Tibial nerve (tissue), 4 donors: ENCODE results near the gene PACSIN1. TPM values are rescaled to one million over a fixed set of nuclear protein-coding genes. Genes with fewer than 3 reads are reported as not detected.
"Not testable (repeated sequence)": the region's sequence is repeated elsewhere in the genome, so short reads cannot be mapped to it uniquely, and the experiment has no call there.

Source experiments
- DNase-seq, 2 donors: peaks; one replicate each; pipeline ENCODE4 v3.0.0-alpha.2; 2019; ENCODE audit warnings: low spot score in 2 of 2
- H3K27ac ChIP-seq, 4 donors: fragments of 200-600 bp; sonication (generic) in 3 of 4; one replicate each; pipeline ENCODE4 v1.5.1; 2017 to 2019; ENCODE audit warnings: mild to moderate bottlenecking in 1 of 4
- H3K27me3 ChIP-seq, 2 donors: fragments of 200-600 bp; sonication (generic) in 1 of 2; one replicate each; pipeline versions ENCODE4 v1.5.1 to v1.6.0; 2017 to 2019
- H3K36me3 ChIP-seq, 3 donors: fragments of 200-600 bp; sonication (generic); one replicate each; pipeline ENCODE4 v1.5.1; 2018 to 2019
- H3K4me1 ChIP-seq, 4 donors: fragments of 200-600 bp; sonication (generic) in 3 of 4; one replicate each; pipeline ENCODE4 v1.5.1; 2017 to 2019
- H3K4me3 ChIP-seq, 4 donors: fragments of 200-600 bp; sonication (generic) in 3 of 4; one replicate each; pipeline ENCODE4 v1.5.1; 2017 to 2019; ENCODE audit warnings: mild to moderate bottlenecking in 1 of 4, moderate library complexity in 1 of 4
- H3K9me3 ChIP-seq, 4 donors: fragments of 200-600 bp; sonication (generic) in 3 of 4; one replicate each; pipeline ENCODE4 v1.5.1; 2017 to 2019
- CTCF ChIP-seq, 5 experiments: fragments of 200-600 bp in 3 of 5; fragments of 450-650 bp in 2 of 5; sonication (generic) in 3 of 5; IDR thresholded peaks; one replicate each; pipeline ENCODE4 v1.5.1; 2016 to 2019; ENCODE audit warnings: antibody characterized with exemption in 5 of 5, mild to moderate bottlenecking in 3 of 5, moderate library complexity in 2 of 5
- EP300 ChIP-seq, 2 donors: sonication (generic); formaldehyde crosslinking; IDR thresholded peaks; one replicate each; pipeline ENCODE4 v1.6.1; 2017; ENCODE audit warnings: antibody characterized with exemption in 2 of 2, mild to moderate bottlenecking in 1 of 2
- POLR2A ChIP-seq, 2 donors: fragments of 450-650 bp; IDR thresholded peaks; one replicate each; pipeline ENCODE4 v1.6.1; 2017; ENCODE audit warnings: antibody characterized with exemption in 2 of 2, mild to moderate bottlenecking in 2 of 2, moderate library complexity in 2 of 2
- WGBS, 2 donors: methylation state at CpG; one replicate each; pipeline ENCODE4 v1.1.5; 2018; 5-methylcytosine and 5-hydroxymethylcytosine counted together
- total RNA-seq, 4 donors: library from RNA; depleted of rRNA; stranded (reverse); fragments of >200 nt; gene quantifications; one replicate each; pipeline ENCODE4 v1.1.0, GENCODE V29; 2016

Gene PACSIN1
- total RNA-seq, 4 donors from 2014 or later = 0.30 to 2.6 (median 0.42) TPM; not detected in 1

- no peak for TF ChIP-seq CTCF (IDR thresholded peaks at IDR 0.05)
- TF ChIP-seq POLR2A (IDR thresholded peaks at IDR 0.05) = no peak
- DNase-seq = no peak
- Histone ChIP-seq H3K27ac (no peak overlapping the region), H3K4me3 (no peak overlapping the region), H3K4me1 (no peaks in the 10 kb centered on the region), H3K36me3 (no peaks in the 10 kb centered on the region), H3K9me3 (peaks cover 0 to 16% (median 0%) of the 10 kb centered on the region in 4 donors), H3K27me3 (no peaks in the 10 kb centered on the region)
- 56 to 68% methylated on average over 2 to 5 of the region's 5 CpGs for WGBS, 2 donors
These were observed 10.6 kb downstream of the PACSIN1 start for GRCh38 chr6:34476447-34476846.

- H3K27me3 ChIP-seq = no peaks in the 10 kb centered on the region
- no peak overlapping the region for H3K4me3 ChIP-seq
- TF ChIP-seq EP300 (IDR thresholded peaks at IDR 0.05) (no peak), CTCF (IDR thresholded peaks at IDR 0.05) (no peak), POLR2A (IDR thresholded peaks at IDR 0.05) (no peak)
- H3K4me1 ChIP-seq = no peaks in the 10 kb centered on the region
- H3K9me3 ChIP-seq = peaks cover 0 to 16% (median 0%) of the 10 kb centered on the region in 4 donors
- no peak overlapping the region for H3K27ac ChIP-seq
- WGBS, 2 donors = 46 to 47% methylated on average over 5 of the region's 5 CpGs
- DNase-seq = no peak
- H3K36me3 ChIP-seq = no peaks in the 10 kb centered on the region
These were observed 11.0 kb downstream of the PACSIN1 start for GRCh38 chr6:34476921-34477320.

- 89 to 91% methylated on average over 4 of the region's 4 CpGs for whole genome bisulfite sequencing, 2 donors
These were observed 12.9 kb downstream of the PACSIN1 start for GRCh38 chr6:34478796-34479195.

GRCh38 chr6:34483781-34484180 is 17.9 kb downstream of the PACSIN1 start:
- H3K27ac ChIP-seq, DNase-seq, H3K36me3 ChIP-seq, H3K27me3 ChIP-seq, H3K4me3 ChIP-seq, H3K4me1 ChIP-seq, H3K9me3 ChIP-seq: not testable (repeated sequence)
- WGBS, 2 donors = 100% methylated on average over 5 of the region's 5 CpGs

More at GRCh38 chr6:34478796-34479195, 12.9 kb downstream of the PACSIN1 start:
- TF ChIP-seq POLR2A (IDR thresholded peaks at IDR 0.05) = no peak
- no peak for TF ChIP-seq CTCF (IDR thresholded peaks at IDR 0.05)
- TF ChIP-seq EP300 (IDR thresholded peaks at IDR 0.05) = no peak
- H3K27ac ChIP-seq = no peak overlapping the region
- no peak for DNase-seq
- H3K36me3 ChIP-seq = no peaks in the 10 kb centered on the region
- H3K9me3 ChIP-seq = peaks cover 0 to 8% (median 0%) of the 10 kb centered on the region in 4 donors
- H3K4me3 ChIP-seq = no peak overlapping the region
- H3K27me3 ChIP-seq = no peaks in the 10 kb centered on the region
- H3K4me1 ChIP-seq = no peaks in the 10 kb centered on the region

- Histone ChIP-seq H3K4me1 (no peaks in the 10 kb centered on the region), H3K36me3 (no peaks in the 10 kb centered on the region), H3K27ac (no peak overlapping the region), H3K9me3 (no peaks in the 10 kb centered on the region), H3K4me3 (no peak overlapping the region), H3K27me3 (no peaks in the 10 kb centered on the region)
- DNase-seq = no peak
- TF ChIP-seq POLR2A (IDR thresholded peaks at IDR 0.05) = no peak
- no peak for TF ChIP-seq CTCF (IDR thresholded peaks at IDR 0.05)
- TF ChIP-seq EP300 (IDR thresholded peaks at IDR 0.05) = no peak
- 46 to 65% methylated on average over 1 of the region's 1 CpG for WGBS, 2 donors
These were observed 18.5 kb downstream of the PACSIN1 start for GRCh38 chr6:34484391-34484790.

- no peak overlapping the region for H3K27ac ChIP-seq
- H3K27me3 ChIP-seq = no peaks in the 10 kb centered on the region
- WGBS, 2 donors = 70 to 72% methylated on average over 7 of the region's 7 CpGs
- no peak overlapping the region for H3K4me3 ChIP-seq
- TF ChIP-seq POLR2A (IDR thresholded peaks at IDR 0.05) = no peak
- no peak for TF ChIP-seq EP300 (IDR thresholded peaks at IDR 0.05)
- no peak for TF ChIP-seq CTCF (IDR thresholded peaks at IDR 0.05)
- no peaks in the 10 kb centered on the region for H3K9me3 ChIP-seq
- no peaks in the 10 kb centered on the region for H3K36me3 ChIP-seq
- no peaks in the 10 kb centered on the region for H3K4me1 ChIP-seq
- no peak for DNase-seq
These were observed 19.0 kb downstream of the PACSIN1 start for GRCh38 chr6:34484899-34485298.
